ENCODE results near the gene OR56A3.

OR56A3 gene

GRCh38 chr11:5923794-5924193 is 18.3 kb upstream of the OR56A3 start:
- Histone ChIP-seq H3K4me3 (ENCODE audit: low read depth, low read length, poor library complexity, severe bottlenecking) (no peak overlapping the region), H4K20me1 (ENCODE audit: insufficient read depth, low read length) (no peaks in the 10 kb centered on the region), H2AFZ (ENCODE audit: low read length) (no peak overlapping the region), H3K9me2 (ENCODE audit: low read depth, low read length) (no peaks in the 10 kb centered on the region), H3K9me3 (ENCODE audit: low read length) (no peaks in the 10 kb centered on the region), H3K27me3 (ENCODE audit: insufficient read depth, low read length) (no peaks in the 10 kb centered on the region), H3K4me1 (ENCODE audit: insufficient read depth, low read length, severe bottlenecking) (no peaks in the 10 kb centered on the region), H3K27ac (ENCODE audit: low read depth, low read length, poor library complexity, severe bottlenecking) (no peak overlapping the region), H3K4me2 (ENCODE audit: low read length) (no peak overlapping the region), H3K36me3 (ENCODE audit: insufficient read depth, low read length) (no peaks in the 10 kb centered on the region), H3F3A (ENCODE audit: insufficient read depth, low read length) (no peaks in the 10 kb centered on the region), H3K9ac (ENCODE audit: low read length) (no peak overlapping the region), H3K79me2 (ENCODE audit: insufficient read depth, low read length) (no peaks in the 10 kb centered on the region)
- TF ChIP-seq, protein P1, sequence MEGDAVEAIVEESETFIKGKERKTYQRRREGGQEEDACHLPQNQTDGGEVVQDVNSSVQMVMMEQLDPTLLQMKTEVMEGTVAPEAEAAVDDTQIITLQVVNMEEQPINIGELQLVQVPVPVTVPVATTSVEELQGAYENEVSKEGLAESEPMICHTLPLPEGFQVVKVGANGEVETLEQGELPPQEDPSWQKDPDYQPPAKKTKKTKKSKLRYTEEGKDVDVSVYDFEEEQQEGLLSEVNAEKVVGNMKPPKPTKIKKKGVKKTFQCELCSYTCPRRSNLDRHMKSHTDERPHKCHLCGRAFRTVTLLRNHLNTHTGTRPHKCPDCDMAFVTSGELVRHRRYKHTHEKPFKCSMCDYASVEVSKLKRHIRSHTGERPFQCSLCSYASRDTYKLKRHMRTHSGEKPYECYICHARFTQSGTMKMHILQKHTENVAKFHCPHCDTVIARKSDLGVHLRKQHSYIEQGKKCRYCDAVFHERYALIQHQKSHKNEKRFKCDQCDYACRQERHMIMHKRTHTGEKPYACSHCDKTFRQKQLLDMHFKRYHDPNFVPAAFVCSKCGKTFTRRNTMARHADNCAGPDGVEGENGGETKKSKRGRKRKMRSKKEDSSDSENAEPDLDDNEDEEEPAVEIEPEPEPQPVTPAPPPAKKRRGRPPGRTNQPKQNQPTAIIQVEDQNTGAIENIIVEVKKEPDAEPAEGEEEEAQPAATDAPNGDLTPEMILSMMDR (IDR thresholded peaks at IDR 0.05; ENCODE audit: low read length): no peak
- TF ChIP-seq EZH2 (IDR thresholded peaks at IDR 0.05; ENCODE audit: borderline replicate concordance, low read length): no peak

GRCh38 chr11:5928271-5928670 is 13.8 kb upstream of the OR56A3 start:
- no peaks in the 10 kb centered on the region for H3K9me2 ChIP-seq (ENCODE audit: low read depth, low read length)
- no peaks in the 10 kb centered on the region for H3K79me2 ChIP-seq (ENCODE audit: insufficient read depth, low read length)
- no peak overlapping the region for H3K27ac ChIP-seq (ENCODE audit: low read depth, low read length, poor library complexity, severe bottlenecking)
- no peak for TF ChIP-seq EZH2 (IDR thresholded peaks at IDR 0.05; ENCODE audit: borderline replicate concordance, low read length)
- TF ChIP-seq, protein P1 (IDR thresholded peaks at IDR 0.05; ENCODE audit: low read length): no peak
- no peaks in the 10 kb centered on the region for H3F3A ChIP-seq (ENCODE audit: insufficient read depth, low read length)
- H3K9ac ChIP-seq (ENCODE audit: low read length): no peak overlapping the region
- no peak overlapping the region for H2AFZ ChIP-seq (ENCODE audit: low read length)
- no peaks in the 10 kb centered on the region for H3K27me3 ChIP-seq (ENCODE audit: insufficient read depth, low read length)
- H3K36me3 ChIP-seq (ENCODE audit: insufficient read depth, low read length): no peaks in the 10 kb centered on the region
- no peaks in the 10 kb centered on the region for H3K4me1 ChIP-seq (ENCODE audit: insufficient read depth, low read length, severe bottlenecking)
- H3K4me3 ChIP-seq (ENCODE audit: low read depth, low read length, poor library complexity, severe bottlenecking): no peak overlapping the region
- H4K20me1 ChIP-seq (ENCODE audit: insufficient read depth, low read length): no peaks in the 10 kb centered on the region
- no peak overlapping the region for H3K4me2 ChIP-seq (ENCODE audit: low read length)
- H3K9me3 ChIP-seq (ENCODE audit: low read length): no peaks in the 10 kb centered on the region

- no peak overlapping the region for H3K27ac ChIP-seq (ENCODE audit: low read depth, low read length, poor library complexity, severe bottlenecking)
- H3K79me2 ChIP-seq (ENCODE audit: insufficient read depth, low read length): no peaks in the 10 kb centered on the region
- no peaks in the 10 kb centered on the region for H3K9me3 ChIP-seq (ENCODE audit: low read length)
- no peaks in the 10 kb centered on the region for H3K27me3 ChIP-seq (ENCODE audit: insufficient read depth, low read length)
- no peak for TF ChIP-seq EZH2 (IDR thresholded peaks at IDR 0.05; ENCODE audit: borderline replicate concordance, low read length)
- TF ChIP-seq, protein P1 (IDR thresholded peaks at IDR 0.05; ENCODE audit: low read length): no peak
- no peak overlapping the region for H3K9ac ChIP-seq (ENCODE audit: low read length)
- H3K4me1 ChIP-seq (ENCODE audit: insufficient read depth, low read length, severe bottlenecking): no peaks in the 10 kb centered on the region
- no peak overlapping the region for H3K4me2 ChIP-seq (ENCODE audit: low read length)
- H3K36me3 ChIP-seq (ENCODE audit: insufficient read depth, low read length): no peaks in the 10 kb centered on the region
- H3K9me2 ChIP-seq (ENCODE audit: low read depth, low read length): no peaks in the 10 kb centered on the region
- H3K4me3 ChIP-seq (ENCODE audit: low read depth, low read length, poor library complexity, severe bottlenecking): no peak overlapping the region
- no peak overlapping the region for H2AFZ ChIP-seq (ENCODE audit: low read length)
- no peaks in the 10 kb centered on the region for H4K20me1 ChIP-seq (ENCODE audit: insufficient read depth, low read length)
- H3F3A ChIP-seq (ENCODE audit: insufficient read depth, low read length): no peaks in the 10 kb centered on the region
These were observed 13.2 kb upstream of the OR56A3 start for GRCh38 chr11:5928811-5929210.
